ENCODE measurements around the gene AHNAK.

Gene AHNAK

DNA sequence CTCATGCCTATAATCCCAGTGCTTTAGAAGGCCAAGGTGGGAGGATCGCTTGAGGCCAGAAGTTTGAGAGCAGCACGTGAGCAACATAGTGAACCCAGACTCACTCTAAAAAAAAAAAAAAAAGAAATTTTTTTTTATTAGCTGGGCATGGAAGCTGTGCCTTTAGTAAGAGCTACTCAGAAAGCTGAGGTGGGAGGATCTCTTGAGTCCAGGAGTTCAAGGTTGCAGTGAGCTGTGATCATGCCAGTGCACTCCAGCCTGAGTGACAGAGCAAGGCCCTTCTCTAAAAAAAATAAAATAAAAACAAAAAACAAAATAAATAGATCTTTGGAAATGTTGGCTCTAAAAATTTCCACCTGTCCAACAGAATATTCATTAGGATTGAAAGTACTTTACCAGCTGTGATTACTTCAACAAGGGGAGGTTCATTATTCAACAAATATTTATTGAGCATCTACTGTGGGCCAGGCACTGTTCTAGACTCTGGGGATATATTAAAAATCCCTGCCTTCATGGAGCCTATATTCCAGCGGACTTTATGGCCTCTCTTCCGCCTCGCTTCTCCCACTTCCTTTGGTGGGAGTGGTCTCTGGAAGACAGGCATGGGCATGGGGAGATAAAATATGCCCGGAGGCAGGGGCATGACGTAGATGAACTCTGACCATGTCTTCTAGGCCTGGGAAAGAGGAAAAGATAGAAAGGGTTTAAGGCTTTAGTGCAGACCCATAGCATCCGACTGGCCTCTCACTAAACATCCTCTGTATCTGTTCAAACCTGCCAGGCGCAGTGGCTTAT lies 47.9 kb downstream of the AHNAK start:
- DNase-seq (ENCODE audit: low read depth in 2 of 2) = no peak

DNA sequence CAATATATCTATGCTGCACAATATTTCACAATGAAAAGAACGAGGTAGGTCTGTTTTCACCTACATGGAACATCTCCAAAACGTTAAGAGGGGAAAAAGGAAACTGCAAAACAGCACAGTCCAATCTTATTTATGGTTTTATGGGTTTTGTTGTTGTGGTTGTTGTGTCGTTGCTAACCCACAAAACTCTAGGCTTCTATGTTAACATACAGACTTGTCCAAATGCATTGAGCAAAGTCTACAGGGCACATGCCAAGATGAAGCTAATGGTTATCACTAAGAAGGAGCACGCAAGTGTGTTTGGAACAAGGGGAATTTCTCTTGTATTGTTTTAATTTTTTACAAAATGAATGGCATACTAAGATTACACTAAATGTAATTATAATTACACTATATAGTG lies 48.6 kb downstream of the AHNAK start:
- no peak for DNase-seq (ENCODE audit: low read depth in 2 of 2)

DNA sequence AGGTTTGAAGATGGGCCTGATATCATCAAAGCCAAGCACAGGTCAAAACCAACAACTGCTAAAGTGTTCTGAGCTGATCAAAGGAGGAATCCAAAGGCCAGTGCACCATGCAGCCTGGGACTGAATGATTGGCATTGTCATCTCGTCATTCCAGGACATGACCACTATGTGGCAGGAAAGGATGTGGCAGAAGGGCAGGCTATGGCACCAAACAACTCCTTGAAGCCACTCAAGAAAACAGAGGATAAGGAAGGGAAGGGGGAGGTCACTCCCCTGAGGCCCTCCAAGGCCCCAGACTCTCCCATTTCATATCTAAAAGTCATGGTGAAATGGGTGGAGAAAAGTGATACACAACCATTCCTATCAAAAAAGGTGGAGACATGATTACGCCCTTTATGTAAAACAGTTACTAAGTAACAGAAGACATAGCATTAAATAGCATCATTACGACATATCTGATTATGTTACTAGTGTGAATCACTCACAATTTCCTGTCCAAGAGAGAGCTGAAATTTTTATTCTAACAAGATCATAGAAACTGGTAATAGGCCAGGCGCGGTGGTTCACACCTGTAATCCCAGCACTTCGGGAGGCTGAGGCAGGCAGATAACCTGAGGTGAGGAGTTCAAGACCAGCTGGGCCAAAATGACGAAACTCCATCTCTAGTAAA lies 49.3 kb downstream of the AHNAK start:
- no peak for DNase-seq (ENCODE audit: low read depth in 2 of 2)

DNA sequence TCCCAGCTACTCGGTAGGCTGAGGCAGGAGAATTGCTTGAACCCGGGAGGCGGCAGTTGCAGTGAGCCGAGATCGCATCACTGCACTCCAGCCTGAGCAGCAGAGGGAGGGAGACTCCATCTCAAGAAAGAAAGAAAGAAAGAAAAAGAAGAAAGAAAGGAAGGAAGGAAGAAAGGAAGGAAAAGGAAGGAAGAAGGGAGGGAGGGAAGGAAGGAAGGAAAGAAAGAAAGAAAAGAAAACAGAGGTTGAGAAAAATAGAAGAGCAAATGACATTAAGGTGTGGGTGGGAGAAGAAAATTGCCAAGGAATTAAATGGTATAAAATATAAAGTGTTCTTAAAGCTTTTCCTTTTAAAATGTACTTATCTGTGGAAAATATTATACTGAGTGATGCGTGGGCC lies 49.9 kb downstream of the AHNAK start:
- DNase-seq (ENCODE audit: low read depth in 2 of 2) = no peak

DNA sequence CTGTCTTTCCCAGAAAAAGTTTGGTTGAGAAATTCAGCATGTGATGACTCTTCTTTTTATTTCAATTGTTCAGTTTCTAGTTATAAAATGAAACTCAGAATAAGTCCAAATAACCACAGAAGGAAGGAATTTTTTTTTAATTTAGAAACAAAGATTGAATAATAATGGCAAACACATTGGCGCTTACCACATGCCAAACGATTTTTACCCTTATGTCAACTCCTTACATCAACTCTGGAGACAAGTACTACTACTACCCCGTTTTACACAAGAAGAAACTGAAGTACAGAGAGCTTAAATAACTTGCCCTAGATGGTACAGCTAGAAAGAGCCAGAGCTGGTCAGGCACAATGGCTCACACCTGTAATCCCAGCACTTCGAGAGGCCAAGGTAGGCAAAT lies 52.4 kb downstream of the AHNAK start:
- DNase-seq (ENCODE audit: low read depth in 2 of 2) = no peak

DNA sequence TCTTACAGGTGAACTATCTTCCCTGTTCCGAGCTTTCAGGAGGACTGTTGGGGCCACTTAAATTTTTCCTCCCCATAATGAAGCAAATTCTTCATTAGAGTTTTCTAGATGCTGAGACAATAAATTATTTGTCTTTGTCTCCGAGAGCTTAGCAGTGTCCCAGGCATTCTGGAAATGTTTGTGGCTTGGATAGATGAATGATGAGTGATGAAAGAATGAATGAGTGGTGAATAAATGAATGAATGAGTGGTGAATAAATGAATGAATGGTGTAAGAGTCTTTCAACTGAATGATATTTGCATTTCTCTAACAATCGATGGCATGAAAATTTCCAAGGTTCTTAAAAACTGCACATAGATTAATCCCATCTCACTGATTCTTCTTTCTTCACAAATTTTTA lies 52.8 kb downstream of the AHNAK start:
- DNase-seq (ENCODE audit: low read depth in 2 of 2) = no peak

DNA sequence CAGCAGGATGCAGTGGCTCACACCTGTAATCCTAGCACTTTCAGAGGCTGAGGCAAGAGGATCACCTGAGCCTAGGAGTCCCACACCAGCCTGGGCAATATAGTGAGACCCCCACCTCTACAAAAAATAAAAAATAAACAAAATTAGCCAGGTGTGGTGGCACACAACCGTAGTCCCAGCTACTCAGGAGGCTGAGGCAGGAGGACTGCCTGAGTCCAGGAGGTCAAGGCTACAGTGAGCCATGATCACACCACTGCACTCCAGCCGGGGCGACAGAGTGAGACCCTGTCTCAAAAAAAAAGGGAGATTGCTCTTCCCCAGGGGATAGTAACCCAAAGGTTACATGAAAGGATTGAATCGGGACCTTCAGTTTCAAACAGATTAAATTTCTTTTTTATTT lies 54.0 kb downstream of the AHNAK start:
- DNase-seq (ENCODE audit: low read depth in 2 of 2) = no peak

DNA sequence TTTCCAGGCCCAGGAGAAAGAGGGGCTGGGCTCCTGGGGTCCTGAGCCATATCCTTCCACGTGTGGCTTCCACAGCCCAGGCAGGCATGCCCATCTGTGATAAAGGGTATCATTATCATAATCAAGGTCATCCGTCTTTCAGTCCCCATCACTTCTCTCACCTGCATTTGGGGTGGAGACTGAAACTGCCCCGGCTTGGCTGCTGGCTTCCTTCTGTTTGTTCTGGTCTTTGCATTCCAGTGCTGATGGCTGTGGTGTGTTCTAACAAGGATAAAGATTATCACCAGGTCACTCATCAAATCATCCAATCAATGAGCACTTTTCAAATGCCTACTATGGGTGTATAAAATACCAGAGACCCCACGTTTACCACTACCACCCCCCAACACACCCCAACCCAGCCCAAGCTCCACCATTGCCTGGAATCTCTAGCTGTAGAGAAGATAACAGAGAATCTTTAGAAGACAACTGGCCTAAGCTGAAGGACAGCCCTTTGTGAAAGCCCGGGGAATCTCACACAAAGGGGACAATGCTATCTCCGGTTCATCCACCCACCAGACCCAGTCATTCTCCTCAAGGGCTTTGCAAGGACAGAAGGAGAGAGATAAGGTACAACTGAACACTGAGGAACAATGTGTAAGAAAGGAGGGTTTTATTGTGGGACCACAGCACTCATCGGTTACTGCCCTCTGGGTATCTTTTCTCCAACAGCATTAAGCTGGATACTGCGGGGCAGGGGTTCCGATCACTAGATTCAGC lies 54.9 kb downstream of the AHNAK start:
- no peak for DNase-seq (ENCODE audit: low read depth in 2 of 2)

DNA sequence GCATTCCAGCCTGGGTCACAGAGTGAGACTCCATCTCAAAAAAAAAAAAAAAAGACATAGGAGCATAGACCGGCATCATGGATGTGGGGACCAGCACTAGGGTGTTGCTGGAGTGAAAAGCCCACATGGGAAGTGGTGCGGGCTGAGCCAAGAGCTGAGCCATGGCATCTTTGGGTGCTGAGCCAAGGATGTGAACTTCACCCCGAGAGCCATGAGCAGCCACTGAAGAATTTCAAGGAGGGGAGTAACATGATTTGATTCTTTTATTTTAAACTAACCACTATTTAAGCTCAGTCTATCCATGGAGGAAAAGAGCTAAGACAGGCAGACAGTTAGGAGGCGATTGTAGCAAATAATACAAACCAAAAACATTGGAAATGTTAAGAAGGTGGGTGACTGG lies 57.4 kb downstream of the AHNAK start:
- DNase-seq (ENCODE audit: low read depth in 2 of 2) = no peak

DNA sequence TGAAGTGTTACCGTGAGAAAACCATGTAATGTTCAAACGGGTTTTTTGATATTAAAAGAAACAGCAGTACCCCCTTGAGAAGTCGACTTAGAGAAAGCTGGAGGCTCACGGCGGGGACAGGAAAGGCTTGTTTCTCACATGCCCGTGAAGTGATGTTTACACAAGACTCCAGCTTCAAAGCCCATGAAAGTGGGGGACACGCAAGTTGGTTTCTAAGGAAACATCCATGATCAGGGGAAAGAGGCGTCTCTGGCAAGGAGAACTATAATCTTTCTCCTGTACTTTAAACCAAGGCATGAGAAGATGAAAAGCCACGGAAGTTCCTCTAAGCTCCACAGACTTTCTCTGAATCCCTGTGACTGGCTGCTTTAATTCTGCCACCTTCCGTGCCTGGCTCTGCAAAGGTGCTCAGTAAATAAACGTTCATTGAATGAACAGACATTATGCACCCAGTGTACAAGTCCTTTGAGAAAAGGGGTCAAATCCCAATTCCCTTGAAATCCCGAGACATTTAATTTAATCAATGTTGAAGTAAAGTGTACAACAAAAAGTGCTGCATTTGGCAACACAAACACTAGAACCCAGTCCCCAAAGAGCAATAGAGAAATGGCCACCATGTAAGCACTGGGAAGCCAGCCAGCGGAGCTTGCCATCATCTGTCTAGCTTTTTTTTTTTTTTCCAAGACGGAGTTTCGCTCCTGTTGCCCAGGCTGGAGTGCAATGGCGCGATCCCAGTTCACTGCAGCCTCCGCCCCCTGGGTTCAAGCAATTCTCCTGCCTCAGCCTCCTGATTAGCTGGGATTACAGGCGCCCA lies 58.7 kb downstream of the AHNAK start:
- DNase-seq (ENCODE audit: low read depth in 2 of 2) = no peak

DNA sequence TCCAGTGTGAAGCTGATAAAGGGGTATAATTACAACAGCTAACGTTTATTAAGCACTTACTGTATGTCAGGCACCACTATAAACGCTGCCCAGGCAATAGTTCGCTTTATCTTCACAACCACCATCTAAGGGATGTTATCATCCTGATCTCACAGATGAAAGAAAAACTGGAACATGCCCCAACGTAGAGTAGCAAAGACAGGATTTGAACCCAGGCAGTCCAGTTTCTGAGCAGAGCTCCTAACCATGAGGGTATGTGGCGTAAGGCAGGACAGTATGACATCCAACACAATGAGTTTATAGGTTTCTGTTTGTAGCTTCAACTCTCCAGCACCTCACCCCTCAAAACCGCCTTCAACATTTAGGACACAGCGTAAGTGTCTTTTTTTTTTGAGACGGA lies 59.5 kb downstream of the AHNAK start:
- no peak for DNase-seq (ENCODE audit: low read depth in 2 of 2)

DNA sequence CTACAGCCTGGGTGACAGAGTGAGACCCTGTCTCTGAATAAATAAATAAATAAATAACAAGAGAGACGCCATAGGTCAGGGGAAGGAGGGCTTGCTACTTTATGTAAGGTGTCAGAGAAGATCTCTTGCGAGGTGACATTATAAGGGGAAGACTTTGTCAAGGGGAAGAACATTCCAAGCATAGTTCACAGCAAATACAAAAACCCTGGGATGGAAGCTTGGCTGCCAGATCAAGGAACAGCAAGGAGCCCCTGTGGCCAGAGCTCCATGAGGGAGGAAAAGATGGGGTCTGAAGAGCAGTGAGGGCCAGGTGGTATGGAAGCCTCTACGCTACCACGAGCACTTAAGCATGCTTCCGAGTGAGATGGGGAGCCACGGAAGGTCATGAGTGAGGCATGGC lies 62.3 kb downstream of the AHNAK start:
- no peak for DNase-seq (ENCODE audit: low read depth in 2 of 2)

DNA sequence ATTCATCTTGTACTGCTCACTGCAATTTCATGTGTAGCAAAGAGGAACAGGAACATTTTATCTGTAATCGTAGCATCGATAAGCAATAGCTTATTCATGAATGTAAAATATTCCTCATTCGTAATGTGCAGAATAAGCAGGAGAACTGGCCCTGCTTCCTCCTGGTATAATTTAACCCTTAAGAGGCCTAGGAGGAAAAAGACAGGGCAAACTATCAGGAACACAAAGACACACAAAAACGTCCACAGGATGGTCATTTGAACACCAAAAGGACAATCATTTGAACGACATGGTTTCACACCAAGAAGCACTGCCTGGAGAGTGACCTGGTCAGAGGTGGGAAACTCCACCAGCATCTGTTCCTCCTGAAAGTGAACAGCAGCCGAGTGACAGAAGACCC lies 63.9 kb downstream of the AHNAK start:
- DNase-seq (ENCODE audit: low read depth in 2 of 2) = no peak

DNA sequence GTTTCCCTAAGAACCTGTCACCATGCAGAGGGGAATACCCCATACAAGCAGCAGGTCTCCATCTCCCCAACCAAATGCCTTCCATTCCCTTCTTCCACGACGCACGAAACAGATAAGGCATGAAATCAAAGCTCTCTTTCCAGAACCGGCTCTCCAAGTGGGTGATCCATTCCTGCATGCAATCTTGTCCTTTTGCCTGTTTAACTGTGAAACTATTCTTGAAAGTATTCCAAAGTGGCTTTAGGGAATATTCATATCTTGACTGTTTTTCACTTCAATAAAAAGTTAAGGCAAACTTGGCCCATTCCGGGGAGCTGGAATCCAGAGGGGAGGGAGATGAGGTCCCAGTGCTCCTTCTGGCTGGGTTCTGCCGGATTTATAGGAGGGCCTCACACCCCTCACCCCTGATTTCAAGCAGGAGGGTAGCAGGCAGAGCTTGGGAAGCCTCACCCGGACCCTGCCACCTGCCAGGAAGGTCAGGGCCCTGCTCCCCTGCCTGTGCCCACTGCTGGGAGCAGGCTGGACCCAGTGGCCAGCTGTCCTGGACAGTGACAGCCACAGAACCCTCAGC lies 66.9 kb downstream of the AHNAK start:
- no peak for DNase-seq (ENCODE audit: low read depth in 2 of 2)

DNA sequence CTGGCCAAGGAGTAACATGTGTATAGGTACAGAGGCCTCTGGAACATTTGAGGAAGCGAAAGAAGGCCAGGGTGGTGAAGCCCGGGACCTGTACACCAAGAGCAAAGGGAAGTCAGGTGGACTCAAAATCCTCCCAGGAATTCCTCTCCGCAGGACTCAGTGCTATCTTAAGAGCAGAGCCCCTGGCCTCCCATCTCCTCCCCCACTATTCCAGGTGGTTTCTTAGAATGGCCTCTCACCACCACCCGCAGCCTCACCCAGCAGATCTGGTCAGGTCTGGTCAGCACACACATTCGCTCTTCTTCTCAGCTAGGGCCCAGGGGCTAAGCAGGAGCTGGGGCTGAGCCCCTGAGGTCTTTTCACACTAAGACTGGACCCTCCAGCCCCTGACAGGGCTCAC lies 68.7 kb downstream of the AHNAK start:
- DNase-seq (ENCODE audit: low read depth in 2 of 2) = no peak

DNA sequence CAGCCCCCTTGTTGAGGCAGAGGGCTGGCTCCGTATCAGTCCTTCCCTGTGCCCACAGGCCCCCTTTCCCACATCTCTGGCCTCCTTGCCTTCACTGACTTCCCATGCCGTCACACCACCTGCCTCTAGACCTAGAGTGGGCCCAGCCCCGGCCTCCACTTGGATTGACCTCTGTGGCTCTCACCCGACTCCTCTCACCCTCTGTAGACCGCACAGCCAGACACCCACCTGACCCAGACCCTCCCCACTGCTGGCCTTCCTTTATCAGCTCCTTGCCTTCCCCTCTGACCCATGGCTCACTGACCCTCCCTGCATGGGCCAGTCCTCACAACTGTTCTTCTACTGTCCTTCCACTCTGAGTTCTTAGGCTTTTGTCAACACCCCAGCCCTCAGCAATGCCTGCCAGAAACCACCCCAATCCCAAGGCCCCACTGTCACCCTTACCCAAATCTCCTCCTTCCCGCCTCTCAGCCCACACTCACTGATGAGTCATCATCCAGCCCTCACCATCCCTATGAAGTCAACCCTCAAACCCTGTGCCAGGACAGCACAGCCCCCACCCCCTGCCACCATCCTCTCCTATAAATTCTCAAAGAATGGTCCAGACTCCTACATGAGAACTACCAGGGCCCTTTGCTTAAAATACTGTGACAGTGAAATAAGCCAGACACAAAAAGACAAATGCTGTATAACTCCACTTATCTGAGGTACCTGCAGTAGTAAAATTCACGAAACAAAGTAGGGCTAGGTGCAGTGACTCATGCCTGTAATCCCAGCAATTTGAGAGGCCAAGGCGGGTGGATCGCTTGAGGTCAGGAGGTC lies 74.3 kb downstream of the AHNAK start:
- DNase-seq (ENCODE audit: low read depth in 2 of 2) = no peak

DNA sequence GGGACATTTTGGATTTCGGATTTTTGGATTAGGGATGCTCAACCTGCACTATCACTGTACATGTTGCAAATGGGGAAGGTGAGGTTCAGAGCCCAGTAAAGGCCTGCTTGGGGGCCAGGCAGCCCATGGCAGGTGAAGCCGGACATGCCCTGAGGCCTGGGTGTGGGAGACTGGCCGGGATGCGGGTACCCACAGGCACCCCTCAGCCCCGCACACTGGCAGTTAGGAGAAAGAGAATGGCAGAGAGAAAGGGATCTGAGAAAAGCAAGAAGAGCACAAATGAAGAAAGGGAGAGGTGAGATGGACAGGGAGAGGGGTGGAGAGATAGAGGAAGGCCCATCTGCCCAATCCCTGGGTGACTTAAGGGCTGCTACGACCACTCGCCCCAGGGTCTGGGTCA lies 75.0 kb downstream of the AHNAK start:
- no peak for DNase-seq (ENCODE audit: low read depth in 2 of 2)

DNA sequence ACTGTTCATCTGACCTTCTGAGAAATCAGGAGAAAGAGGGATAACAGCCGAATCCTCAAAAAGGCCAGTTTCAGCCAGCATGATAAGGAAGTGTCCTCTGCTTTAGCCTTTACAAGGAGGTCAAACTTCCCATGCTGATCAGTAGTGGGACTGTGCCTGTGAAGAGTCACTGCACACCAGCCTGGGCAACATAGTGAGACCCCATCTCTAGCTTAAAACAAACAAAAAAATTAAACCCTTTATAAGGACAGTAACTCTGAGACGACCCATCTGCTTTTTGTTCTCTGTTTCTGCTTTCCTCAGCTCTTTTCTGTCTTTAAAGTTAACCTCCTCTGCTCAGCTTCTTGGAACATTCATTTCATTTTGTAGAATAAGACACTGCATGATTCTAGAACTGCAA lies 78.0 kb downstream of the AHNAK start:
- no peak for DNase-seq (ENCODE audit: low read depth in 2 of 2)

DNA sequence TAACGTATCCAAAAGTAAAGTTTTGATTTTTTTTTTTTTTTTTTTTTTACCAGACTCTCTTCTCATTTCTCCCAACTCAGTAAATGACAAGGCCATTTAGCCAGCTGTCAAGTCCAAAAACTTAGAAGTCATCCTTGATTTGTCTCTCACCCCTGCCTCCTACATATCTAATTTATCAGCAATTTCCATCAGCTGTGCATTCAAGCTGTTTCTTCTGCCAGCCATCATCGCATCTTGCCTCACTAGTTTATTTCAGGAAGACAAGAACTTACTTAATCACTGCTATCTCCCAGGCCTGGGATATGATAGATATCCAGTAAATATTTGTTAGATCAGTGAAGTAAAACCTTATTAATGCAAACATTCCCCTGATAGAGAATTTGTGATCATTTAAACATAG lies 80.2 kb downstream of the AHNAK start:
- DNase-seq (ENCODE audit: low read depth in 2 of 2) = no peak

DNA sequence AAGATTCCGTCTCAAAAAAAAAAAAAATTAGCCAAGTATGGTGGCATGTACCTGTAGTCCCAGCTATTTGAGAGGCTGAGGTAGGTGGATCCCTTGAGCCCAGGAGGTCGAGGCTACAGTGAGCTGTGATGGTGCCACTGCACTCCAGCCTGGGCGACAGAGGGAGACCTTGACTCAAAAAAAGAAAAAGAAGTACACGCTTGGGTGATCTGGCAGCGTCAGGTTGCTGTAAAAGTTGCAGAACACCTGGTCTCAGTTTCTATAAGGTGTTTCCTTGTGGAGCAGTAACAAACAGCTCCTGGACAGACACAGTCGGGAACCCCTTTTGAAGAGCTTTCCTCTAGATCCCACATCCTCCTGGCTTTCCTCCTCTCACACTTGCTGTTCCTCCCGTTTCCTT lies 82.0 kb downstream of the AHNAK start:
- no peak for DNase-seq (ENCODE audit: low read depth in 2 of 2)

DNA sequence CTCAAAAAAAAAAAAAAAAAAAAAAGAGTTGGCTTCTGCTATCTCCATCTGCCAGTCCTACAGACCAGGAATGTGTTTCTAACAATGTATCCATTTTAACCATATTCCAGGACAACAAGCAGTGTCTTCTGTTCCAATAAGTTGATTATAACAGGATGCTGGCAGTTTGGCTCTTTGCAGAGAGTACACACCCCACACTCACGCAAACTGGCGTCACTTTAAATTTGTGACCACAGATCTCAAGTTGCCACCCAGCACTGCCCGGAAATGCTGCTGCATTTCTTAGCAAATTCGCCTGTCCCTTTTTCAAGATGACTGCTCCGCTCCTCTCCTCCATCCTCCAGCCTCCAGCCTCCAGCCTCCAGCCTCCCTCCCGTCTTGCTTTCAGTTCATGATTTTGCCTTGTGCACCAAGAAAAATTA lies 83.5 kb downstream of the AHNAK start:
- no peak for DNase-seq (ENCODE audit: low read depth in 2 of 2)
